ENCODE results near the gene CEP41.

The CEP41 gene

GRCh38 chr7:130446259-130446658 is 5.4 kb upstream of the CEP41 start:
- Histone ChIP-seq H3K9me2 (replicated peaks; ENCODE audit: insufficient read depth, low read length) (no peaks in the 10 kb centered on the region), H3K9ac (ENCODE audit: low read length) (no peak overlapping the region), H3K27me3 (replicated peaks; ENCODE audit: insufficient read depth, low read length) (no peaks in the 10 kb centered on the region), H3K4me1 (ENCODE audit: low read length) (peaks cover 9% of the 10 kb centered on the region), H3K79me2 (ENCODE audit: low read length) (no peaks in the 10 kb centered on the region), H3K4me2 (ENCODE audit: low read depth, low read length) (no peak overlapping the region), H3K36me3 (replicated peaks; ENCODE audit: insufficient read depth, low read length) (no peaks in the 10 kb centered on the region), H3K4me3 (ENCODE audit: low read length) (no peak overlapping the region), H2AFZ (ENCODE audit: low read length) (no peak overlapping the region), H3F3A (ENCODE audit: insufficient read depth, low read length) (no peaks in the 10 kb centered on the region), H3K9me3 (replicated peaks; ENCODE audit: insufficient read depth, low read length) (no peaks in the 10 kb centered on the region), H4K20me1 (ENCODE audit: insufficient read depth, low read length) (no peaks in the 10 kb centered on the region), H3K27ac (ENCODE audit: low read length) (no peak overlapping the region)
- TF ChIP-seq EZH2 (optimal IDR thresholded peaks at IDR 0.05; ENCODE audit: low read depth, low read length): no peak
- TF ChIP-seq CTCF (IDR thresholded peaks at IDR 0.05; ENCODE audit: low read length): no peak
- TF ChIP-seq EZH2phosphoT487 (IDR thresholded peaks at IDR 0.05; ENCODE audit: low read length): no peak
- DNase-seq: no peak

GRCh38 chr7:130444751-130445407 is 4.1 kb upstream of the CEP41 start:
- Histone ChIP-seq H3K79me2 (ENCODE audit: low read length) (no peaks in the 10 kb centered on the region), H3K36me3 (replicated peaks; ENCODE audit: insufficient read depth, low read length) (no peaks in the 10 kb centered on the region), H3F3A (ENCODE audit: insufficient read depth, low read length) (no peaks in the 10 kb centered on the region), H2AFZ (ENCODE audit: low read length) (no peak overlapping the region), H4K20me1 (ENCODE audit: insufficient read depth, low read length) (no peaks in the 10 kb centered on the region), H3K4me1 (ENCODE audit: low read length) (peaks cover 9% of the 10 kb centered on the region), H3K9ac (ENCODE audit: low read length) (no peak overlapping the region), H3K9me2 (replicated peaks; ENCODE audit: insufficient read depth, low read length) (no peaks in the 10 kb centered on the region), H3K4me3 (ENCODE audit: low read length) (no peak overlapping the region), H3K27me3 (replicated peaks; ENCODE audit: insufficient read depth, low read length) (no peaks in the 10 kb centered on the region), H3K27ac (ENCODE audit: low read length) (no peak overlapping the region), H3K9me3 (replicated peaks; ENCODE audit: insufficient read depth, low read length) (no peaks in the 10 kb centered on the region), H3K4me2 (ENCODE audit: low read depth, low read length) (no peak overlapping the region)
- TF ChIP-seq EZH2 (optimal IDR thresholded peaks at IDR 0.05; ENCODE audit: low read depth, low read length) (no peak), EZH2phosphoT487 (IDR thresholded peaks at IDR 0.05; ENCODE audit: low read length) (no peak), CTCF (IDR thresholded peaks at IDR 0.05; ENCODE audit: low read length) (0 out of 2 replicates have a peak, but pooled peaks have one; percentile 9)
- DNase-seq: no peak

GRCh38 chr7:130444234-130444633 is 3.4 kb upstream of the CEP41 start:
- Histone ChIP-seq H3K9me3 (replicated peaks; ENCODE audit: insufficient read depth, low read length) (no peaks in the 10 kb centered on the region), H3K36me3 (replicated peaks; ENCODE audit: insufficient read depth, low read length) (no peaks in the 10 kb centered on the region), H3K27ac (ENCODE audit: low read length) (no peak overlapping the region), H2AFZ (ENCODE audit: low read length) (no peak overlapping the region), H3K79me2 (ENCODE audit: low read length) (no peaks in the 10 kb centered on the region), H3F3A (ENCODE audit: insufficient read depth, low read length) (0 out of 2 replicates have a peak, but pooled peaks cover 5% of the 10 kb centered on the region), H4K20me1 (ENCODE audit: insufficient read depth, low read length) (no peaks in the 10 kb centered on the region), H3K4me3 (ENCODE audit: low read length) (no peak overlapping the region), H3K4me1 (ENCODE audit: low read length) (peaks cover 9% of the 10 kb centered on the region), H3K4me2 (ENCODE audit: low read depth, low read length) (no peak overlapping the region), H3K27me3 (replicated peaks; ENCODE audit: insufficient read depth, low read length) (no peaks in the 10 kb centered on the region), H3K9me2 (replicated peaks; ENCODE audit: insufficient read depth, low read length) (no peaks in the 10 kb centered on the region), H3K9ac (ENCODE audit: low read length) (no peak overlapping the region)
- no peak for DNase-seq
- no peak for TF ChIP-seq EZH2 (optimal IDR thresholded peaks at IDR 0.05; ENCODE audit: low read depth, low read length)
- TF ChIP-seq CTCF (IDR thresholded peaks at IDR 0.05; ENCODE audit: low read length): no peak
- no peak for TF ChIP-seq EZH2phosphoT487 (IDR thresholded peaks at IDR 0.05; ENCODE audit: low read length)
